ENCODE data around the gene ABCB9.

DNA sequence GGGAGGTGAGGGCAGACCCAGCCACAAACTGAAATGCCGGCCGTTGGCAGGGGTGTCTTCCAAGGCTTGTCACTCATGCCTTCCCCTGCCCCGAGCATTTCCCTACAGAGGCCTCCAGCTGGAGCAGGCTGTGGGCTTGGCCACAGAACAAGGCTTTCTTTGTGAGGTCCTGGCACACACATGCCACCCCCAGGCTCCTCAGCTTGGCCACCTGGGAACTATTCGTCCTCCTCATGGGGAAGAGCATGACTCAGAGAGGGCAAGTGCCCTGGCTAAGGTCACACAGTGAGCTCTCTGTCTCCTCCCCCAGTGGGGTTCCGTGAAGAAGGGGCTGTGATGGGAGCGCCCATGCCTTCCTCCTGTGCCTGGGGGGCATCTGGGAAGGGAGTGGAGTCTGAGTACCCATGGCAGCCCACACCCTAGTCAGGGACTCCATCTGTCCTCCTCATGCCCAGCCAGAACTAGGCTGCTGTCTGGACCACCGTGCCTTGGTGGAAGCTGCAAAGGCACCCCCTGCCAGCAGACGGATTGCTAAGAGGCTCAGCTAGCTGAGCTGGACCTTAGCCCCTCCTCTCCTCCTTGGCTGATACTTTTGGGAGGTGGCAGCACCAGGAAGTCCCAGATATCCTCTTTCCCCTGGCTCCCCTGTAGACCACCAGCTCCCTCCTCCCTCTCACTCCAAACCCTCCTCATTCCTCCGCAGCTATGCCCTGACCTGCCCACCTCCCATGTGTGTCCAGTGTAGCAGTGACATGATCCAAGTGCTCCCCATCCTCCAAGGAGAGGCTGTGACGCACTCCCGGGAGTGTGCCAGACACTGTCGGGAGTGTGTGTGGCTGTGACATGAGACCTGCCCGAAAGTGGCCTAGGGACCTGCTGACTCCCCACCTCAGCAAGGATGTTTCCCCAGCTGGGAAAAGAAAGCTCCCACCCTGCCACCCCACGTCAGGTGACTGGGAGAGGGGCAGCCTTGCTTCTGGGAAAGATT, 21.4 kb downstream of the ABCB9 start:
- no peak for TF ChIP-seq CTCF (IDR thresholded peaks at IDR 0.05)
- TF ChIP-seq ZFX (IDR thresholded peaks at IDR 0.05; ENCODE audit: borderline replicate concordance): no peak
